Left forelimb (tissue), 1 donor: Measurements from ENCODE around the gene PLXNB3.
"Not testable (repeated sequence)": the region's sequence is repeated elsewhere in the genome, so short reads cannot be mapped to it uniquely, and the experiment has no call there.

Experiments used
- DNase-seq: peaks from one replicate; pipeline ENCODE4 v3.0.0-alpha.2; 2018; ENCODE audit warnings: low spot score

The PLXNB3 gene

DNA sequence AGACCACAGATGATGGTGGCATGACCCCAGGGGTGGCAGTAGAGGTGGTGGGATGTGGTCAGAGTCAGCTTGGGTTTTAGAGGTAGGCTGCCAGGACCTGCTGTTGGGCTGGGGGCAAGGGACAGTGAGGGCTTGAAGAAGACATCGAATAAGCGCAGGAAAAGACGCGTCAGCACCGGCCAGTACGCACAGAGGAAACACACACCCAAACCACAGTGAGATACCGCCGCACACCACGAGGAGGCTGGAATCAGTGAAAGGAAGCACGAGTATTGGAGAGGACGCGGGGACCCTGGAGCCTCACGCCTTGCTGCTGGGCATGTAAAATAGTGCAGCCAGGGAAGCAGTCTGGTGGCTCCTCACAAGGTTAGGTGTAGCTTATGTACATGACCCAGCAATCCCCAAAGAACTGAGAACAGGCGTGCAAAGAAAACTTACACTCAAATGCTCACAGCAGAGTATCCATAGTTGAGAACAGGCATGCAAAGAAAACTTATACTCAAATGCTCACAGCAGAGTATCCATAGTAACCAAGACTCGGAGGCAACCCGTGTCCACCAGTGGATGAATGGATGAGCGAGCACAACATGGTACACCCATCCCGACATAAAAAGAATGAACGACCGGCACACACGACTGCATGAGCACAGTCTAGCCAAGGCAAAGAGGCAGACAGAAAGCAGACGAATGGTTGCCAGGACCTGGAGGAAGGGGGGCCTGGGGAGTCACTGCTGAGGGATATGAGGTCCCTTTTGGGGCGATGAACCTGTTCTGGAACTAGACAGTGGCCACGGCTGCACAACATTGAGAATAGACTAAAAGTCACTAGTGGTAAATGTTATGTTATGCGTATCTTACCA lies 53.0 kb downstream of the PLXNB3 start:
- no peak for DNase-seq

DNA sequence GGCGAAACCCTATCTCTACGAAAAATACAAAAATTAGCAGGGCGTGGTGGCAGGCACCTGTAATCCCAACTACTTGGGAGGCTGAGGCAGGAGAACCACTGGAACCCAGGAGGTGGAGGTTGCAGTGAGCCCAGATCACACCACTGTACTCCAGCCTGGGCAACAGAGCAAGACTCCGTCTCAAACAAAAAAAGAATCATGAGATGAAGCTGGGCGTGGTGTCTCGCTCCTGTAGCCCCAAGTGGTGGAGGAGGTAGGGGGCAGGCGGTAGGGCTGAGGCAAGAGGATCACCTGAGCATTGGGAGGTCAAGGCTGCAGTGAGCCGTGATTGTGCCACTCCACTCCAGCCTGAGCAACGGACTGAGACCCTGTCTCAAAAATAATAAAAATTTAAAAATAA lies 54.0 kb downstream of the PLXNB3 start:
- DNase-seq = not testable (repeated sequence)

DNA sequence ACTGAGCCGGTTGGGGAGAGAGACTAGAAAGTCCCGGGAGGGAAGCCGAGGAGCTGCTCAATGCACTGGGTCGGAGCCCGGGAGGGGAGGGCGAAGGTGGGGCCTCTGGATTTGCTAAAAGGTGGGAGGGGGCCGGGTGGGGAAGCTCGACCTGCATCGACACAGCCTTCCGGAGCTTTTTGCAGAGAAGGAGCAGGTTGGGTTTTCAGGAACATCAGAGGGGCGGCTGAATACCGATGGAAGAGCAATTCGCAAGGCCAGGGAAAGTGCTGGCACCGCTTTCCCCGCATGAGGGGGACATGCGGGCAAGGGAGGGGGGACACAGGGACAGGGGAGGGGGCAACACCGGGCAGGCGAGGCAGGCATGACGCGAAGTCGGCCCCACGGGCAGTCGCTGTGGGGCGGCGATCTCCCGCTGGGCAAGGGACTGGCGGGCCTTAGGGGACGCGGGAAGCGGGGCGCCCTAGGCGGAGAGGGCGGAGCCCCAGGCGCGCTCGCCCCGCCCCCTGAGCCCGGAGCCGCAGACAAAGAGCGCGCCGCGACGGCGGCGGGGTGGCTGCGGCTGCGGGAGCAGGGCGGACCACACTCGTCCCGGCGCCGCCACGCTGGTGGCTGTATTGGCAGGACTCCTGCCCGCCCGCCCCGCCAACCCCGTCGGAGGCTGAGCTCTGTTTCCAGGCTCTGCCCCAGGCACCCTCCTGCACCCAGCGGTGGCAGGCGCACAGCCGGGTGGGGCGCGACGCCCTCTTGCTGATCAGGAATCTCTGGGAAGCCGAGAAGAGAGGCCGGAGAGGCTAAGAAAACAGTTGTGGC lies 54.7 kb downstream of the PLXNB3 start:
- DNase-seq = no peak

DNA sequence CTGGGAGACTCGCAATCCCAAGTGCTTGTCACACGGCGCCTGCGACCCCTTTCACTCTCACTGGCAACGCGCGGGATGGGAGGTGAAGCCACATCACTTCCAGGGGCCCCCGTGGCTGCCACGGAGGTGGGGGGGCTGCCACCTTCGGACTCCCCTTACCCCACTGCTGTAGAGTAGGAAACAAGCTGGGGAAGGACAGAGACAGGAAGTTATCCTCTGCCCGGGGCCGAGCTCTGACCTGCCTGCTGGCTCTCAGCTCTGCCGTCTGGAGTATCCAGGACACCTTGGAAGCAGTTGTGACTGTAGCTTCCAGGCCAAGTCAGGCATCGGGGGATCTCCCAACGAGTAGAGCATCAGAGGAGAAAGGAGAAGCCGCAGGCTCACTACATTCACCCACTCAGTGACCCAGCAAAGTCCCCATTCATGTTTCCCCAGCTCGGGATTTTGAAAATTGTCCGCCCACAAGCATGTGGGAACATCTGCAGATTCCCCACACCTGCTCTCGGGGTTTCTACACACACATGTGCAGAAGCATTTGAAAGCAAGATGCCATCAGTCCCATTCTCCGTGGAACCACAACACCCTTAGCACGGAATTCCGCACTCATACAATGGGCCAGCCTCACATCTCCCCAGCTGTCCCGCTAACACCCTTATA lies 55.5 kb downstream of the PLXNB3 start:
- no peak for DNase-seq

DNA sequence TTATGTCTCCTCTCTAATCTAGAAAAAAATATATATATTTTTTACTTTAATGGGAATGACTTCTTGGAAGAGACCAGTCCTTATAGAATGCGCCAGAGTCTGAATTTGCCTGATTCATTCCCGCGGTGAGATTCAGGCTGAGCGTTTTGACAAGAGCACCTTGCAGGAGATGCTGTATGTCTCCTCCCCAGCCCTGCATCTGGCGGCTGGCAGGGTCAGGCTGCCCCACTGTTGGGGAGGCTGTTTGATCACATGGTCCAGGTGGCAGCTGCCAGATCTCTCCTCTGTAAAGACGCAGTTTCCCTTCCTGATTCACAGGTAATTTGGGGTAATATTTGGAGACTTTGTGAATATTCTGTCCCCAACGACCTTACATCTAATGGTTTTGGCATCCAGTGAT lies 56.6 kb downstream of the PLXNB3 start:
- no peak for DNase-seq

DNA sequence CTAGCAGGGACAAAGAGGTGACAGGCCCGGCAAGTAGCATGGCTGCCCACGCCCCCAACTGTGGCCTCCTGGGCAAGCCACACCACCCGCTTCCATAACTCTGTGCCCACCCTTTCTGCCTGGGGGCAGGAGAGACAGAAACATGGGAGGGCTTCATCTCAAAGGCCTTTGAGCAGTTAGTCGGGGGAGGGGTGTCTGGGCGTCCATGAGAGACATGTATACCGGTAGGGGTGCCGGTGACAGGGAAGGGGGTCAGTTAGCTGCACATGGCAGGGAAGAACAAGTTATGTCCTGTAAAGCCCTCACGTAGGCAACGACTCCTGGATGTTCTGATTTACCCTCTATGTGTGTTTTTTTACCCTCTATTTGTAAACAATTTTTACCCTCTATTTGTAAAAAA lies 57.0 kb downstream of the PLXNB3 start:
- DNase-seq = no peak

DNA sequence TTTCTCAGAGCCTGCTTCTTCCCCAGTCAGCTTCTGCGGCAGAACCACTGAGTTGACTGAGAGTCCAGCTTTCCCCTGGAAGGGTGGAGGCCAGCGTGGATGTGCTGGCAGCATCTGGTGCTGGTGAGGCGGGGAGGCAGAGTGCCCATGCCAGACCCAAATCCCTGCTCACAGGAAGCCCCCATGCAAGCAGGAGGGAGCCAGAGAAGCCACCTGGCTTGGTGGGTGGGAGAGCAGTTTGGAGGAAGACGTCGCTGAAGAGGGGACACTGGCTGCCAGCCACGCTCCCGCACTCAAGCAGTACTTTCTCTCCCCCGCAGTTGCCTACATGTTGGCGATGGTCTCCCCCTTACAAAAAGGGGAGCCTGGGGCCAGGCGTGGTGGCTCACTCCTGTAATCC lies 60.3 kb downstream of the PLXNB3 start:
- no peak for DNase-seq

DNA sequence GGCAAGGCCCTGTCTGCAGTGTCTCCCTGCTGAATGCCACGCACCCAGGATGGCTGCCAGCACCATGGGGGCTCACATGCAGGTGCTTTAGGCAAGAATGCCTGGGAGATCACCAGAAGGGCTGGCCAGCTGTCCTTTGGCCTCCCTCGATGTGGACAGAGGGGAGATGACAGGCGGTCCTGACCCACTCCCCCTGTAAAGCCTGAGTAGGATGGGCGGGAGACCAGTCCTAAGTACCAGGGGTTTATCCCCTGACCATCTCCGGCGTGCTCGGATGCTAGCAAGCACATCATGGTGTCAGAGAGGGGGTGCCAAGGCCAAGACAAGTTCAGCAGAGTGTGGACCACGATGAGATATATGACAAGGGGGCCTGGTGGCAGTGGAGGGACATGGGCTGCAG lies 61.0 kb downstream of the PLXNB3 start:
- DNase-seq = no peak
